Common myeloid progenitor, CD34-positive (primary cell): ENCODE results near the gene SLC41A1.

Experiments
- CTCF ChIA-PET: fragments of 350-600 bp; sonication (Branson Sonifier 250); formaldehyde crosslinking; loops from one replicate; lab custom pipeline; 2021; ENCODE audit warnings: antibody characterized with exemption; lab: Charles Lee
- POLR2A ChIA-PET: fragments of 350-600 bp; sonication (Branson Sonifier 250); formaldehyde crosslinking; loops from one replicate; lab custom pipeline; 2021; ENCODE audit warnings: antibody characterized with exemption; lab: Charles Lee
- DNase-seq, 3 donors: peaks; one replicate each; pipeline versions ENCODE4 v3.0.0 to v3.0.0-alpha.2; 2013
- H3K27ac ChIP-seq, 2 experiments: 1 replicate in 1 of 2; 2 replicates in 1 of 2; pipeline ENCODE4 v1.7.0; 2013; ENCODE audit warnings: inconsistent platforms in 2 of 2, low read length in 2 of 2, mild to moderate bottlenecking in 2 of 2, low read depth in 1 of 2, moderate library complexity in 1 of 2; ENCODE audit not compliant: severe bottlenecking in 2 of 2, insufficient read depth in 1 of 2, poor library complexity in 1 of 2
- H3K27me3 ChIP-seq, 5 experiments: replicated peaks in 2 of 5; 1 replicate in 3 of 5; 2 replicates in 2 of 5; pipeline versions ENCODE4 v1.6.1 to v1.7.0; 2013; ENCODE audit warnings: low read length in 4 of 5, mild to moderate bottlenecking in 2 of 5, moderate library complexity in 2 of 5, inconsistent platforms in 1 of 5; ENCODE audit not compliant: insufficient read depth in 5 of 5, control insufficient read depth in 4 of 5
- H3K36me3 ChIP-seq, 4 experiments: 1 replicate in 2 of 4; 2 replicates in 2 of 4; pipeline versions ENCODE4 v1.6.1 to v1.7.0; 2013; ENCODE audit warnings: low read length in 3 of 4, control low read depth in 1 of 4, mild to moderate bottlenecking in 1 of 4; ENCODE audit not compliant: control insufficient read depth in 4 of 4, insufficient read depth in 4 of 4
- H3K4me1 ChIP-seq, 4 experiments: 1 replicate in 3 of 4; 2 replicates in 1 of 4; pipeline versions ENCODE4 v1.6.1 to v1.7.1; 2013; ENCODE audit warnings: low read length in 3 of 4, mild to moderate bottlenecking in 3 of 4, control low read depth in 1 of 4, inconsistent platforms in 1 of 4, moderate library complexity in 1 of 4; ENCODE audit not compliant: control insufficient read depth in 4 of 4, insufficient read depth in 4 of 4; ENCODE audit errors: control extremely low read depth in 1 of 4
- H3K4me3 ChIP-seq, 7 experiments: 1 replicate in 4 of 7; 2 replicates in 3 of 7; pipeline versions ENCODE4 v1.5.1 to v1.7.0; 2013; ENCODE audit warnings: mild to moderate bottlenecking in 7 of 7, low read length in 6 of 7, moderate library complexity in 6 of 7, inconsistent platforms in 2 of 7, low read depth in 2 of 7, control low read depth in 1 of 7; ENCODE audit not compliant: insufficient read depth in 4 of 7, control insufficient read depth in 1 of 7; ENCODE audit errors: extremely low read depth in 1 of 7
- H3K9me3 ChIP-seq, 5 experiments: 1 replicate in 4 of 5; 2 replicates in 1 of 5; pipeline versions ENCODE4 v1.6.1 to v1.7.1; 2013; ENCODE audit warnings: low read length in 4 of 5, mild to moderate bottlenecking in 2 of 5, inconsistent platforms in 1 of 5, low read depth in 1 of 5, moderate library complexity in 1 of 5; ENCODE audit not compliant: control insufficient read depth in 4 of 5, insufficient read depth in 2 of 5; ENCODE audit errors: control extremely low read depth in 1 of 5
- WGBS: methylation state at CpG from one replicate; pipeline ENCODE4 v1.1.5; 2013; ENCODE audit not compliant: insufficient coverage; 5-methylcytosine and 5-hydroxymethylcytosine counted together

Gene SLC41A1

GRCh38 chr1:205775015-205775716 is 37.8 kb downstream of the SLC41A1 start, which contains the start of gene RAB29:
TSS of gene RAB29 (minus strand) at chr1:205775482. CDS start at chr1:205774956, 526 bp downstream.
- H3K36me3 ChIP-seq: peaks cover 0 to 4% (median under 1%) of the 10 kb centered on the region in 4 experiments
- H3K27ac ChIP-seq: peak within 1 kb of the TSS in 1 of 2 experiments; percentile 58
- ChIA-PET CTCF (interaction anchor here (1.3 kb wide), 1 partner anchor 10 kb away, joined by 3 read pairs; no protein-coding TSS in a partner anchor), POLR2A (interaction anchor here (2.5 kb wide), 1 partner anchor 26 kb away, joined by 7 read pairs; no protein-coding TSS in a partner anchor)
- H3K4me3 ChIP-seq: peak within 1 kb of the TSS; percentile 75 to 92 (median 87)
- no peaks in the 10 kb centered on the region for H3K9me3 ChIP-seq
- peaks cover 0 to 9% (median 0%) of the 10 kb centered on the region in 5 experiments for H3K27me3 ChIP-seq
- peak; percentile 83 to 92 (median 88) for DNase-seq
- 0% methylated on average over 22 of the region's 40 CpGs for WGBS
- H3K4me1 ChIP-seq: peaks cover 8 to 31% (median 23%) of the 10 kb centered on the region in 4 experiments

- ChIA-PET POLR2A (interaction anchor here (0.6 to 2.5 kb wide), 2 partner anchors 25 to 1944 kb away, joined by 5 to 7 read pairs; no protein-coding TSS in a partner anchor), CTCF (interaction anchor here (0.8 to 1.4 kb wide), 5 partner anchors 14 to 203 kb away, joined by 3 to 4 read pairs (median 3); no protein-coding TSS in a partner anchor)
- peak in 1 of 3 donors; percentile 19 for DNase-seq
- Histone ChIP-seq H3K36me3 (peaks cover 0 to 7% (median 3%) of the 10 kb centered on the region in 4 experiments), H3K9me3 (no peaks in the 10 kb centered on the region), H3K4me3 (peak overlapping the region; percentile 75 to 92 (median 87)), H3K27me3 (peaks cover 0 to 9% (median 0%) of the 10 kb centered on the region in 5 experiments), H3K27ac (peak overlapping the region in 1 of 2 experiments; percentile 58), H3K4me1 (peaks cover 8 to 31% (median 23%) of the 10 kb centered on the region in 4 experiments)
- 10% methylated on average over 22 of the region's 36 CpGs for WGBS
These were observed 38.6 kb downstream of the SLC41A1 start for GRCh38 chr1:205774198-205775014.

- CTCF ChIA-PET: interaction anchor here (0.6 to 1.9 kb wide), 4 partner anchors 18 to 1840 kb away, joined by 3 to 6 read pairs (median 4); no protein-coding TSS in a partner anchor
- H3K27ac ChIP-seq: no peak overlapping the region
These were observed 40.4 kb downstream of the SLC41A1 start for GRCh38 chr1:205772607-205773032.

GRCh38 chr1:205770618-205771017 is 42.4 kb downstream of the SLC41A1 start:
- Histone ChIP-seq H3K4me1 (peaks cover 4 to 18% (median 13%) of the 10 kb centered on the region in 4 experiments), H3K4me3 (no peak overlapping the region), H3K36me3 (peaks cover 0 to 7% (median 4%) of the 10 kb centered on the region in 4 experiments), H3K27me3 (peaks cover 0 to 9% (median 0%) of the 10 kb centered on the region in 5 experiments), H3K27ac (no peak overlapping the region), H3K9me3 (no peaks in the 10 kb centered on the region)
- 94% methylated on average over 3 of the region's 4 CpGs for WGBS
- ChIA-PET CTCF (no interaction called here), POLR2A (no interaction called here)
- no peak for DNase-seq

More at GRCh38 chr1:205772607-205773032, 40.4 kb downstream of the SLC41A1 start:
- no peak for DNase-seq
- POLR2A ChIA-PET: no interaction called here
- Histone ChIP-seq H3K4me3 (no peak overlapping the region), H3K4me1 (peaks cover 4 to 22% (median 16%) of the 10 kb centered on the region in 4 experiments), H3K36me3 (peaks cover 0 to 7% (median 4%) of the 10 kb centered on the region in 4 experiments), H3K27me3 (peaks cover 0 to 9% (median 0%) of the 10 kb centered on the region in 5 experiments), H3K9me3 (no peaks in the 10 kb centered on the region)
- no CpG with 5 or more reads among the region's 2 CpGs for WGBS

- Histone ChIP-seq H3K27ac (no peak overlapping the region), H3K4me3 (no peak overlapping the region), H3K4me1 (peaks cover 4 to 10% (median 8%) of the 10 kb centered on the region in 4 experiments), H3K36me3 (peaks cover 0 to 7% (median 4%) of the 10 kb centered on the region in 4 experiments), H3K27me3 (peaks cover 0 to 9% (median 0%) of the 10 kb centered on the region in 5 experiments), H3K9me3 (no peaks in the 10 kb centered on the region)
- WGBS: over 99% methylated on average over 7 of the region's 8 CpGs
- ChIA-PET CTCF (no interaction called here), POLR2A (no interaction called here)
- no peak for DNase-seq
These were observed 43.2 kb downstream of the SLC41A1 start for GRCh38 chr1:205769641-205770365.

GRCh38 chr1:205767248-205767647 is 45.8 kb downstream of the SLC41A1 start:
- no peaks in the 10 kb centered on the region for H3K27me3 ChIP-seq
- ChIA-PET CTCF (interaction anchor here (1.0 kb wide), 1 partner anchor 22 kb away, joined by 3 read pairs; no protein-coding TSS in a partner anchor), POLR2A (no interaction called here)
- no peak overlapping the region for H3K4me3 ChIP-seq
- H3K27ac ChIP-seq: no peak overlapping the region
- DNase-seq: no peak
- peaks cover 0 to 7% (median 4%) of the 10 kb centered on the region in 4 experiments for H3K36me3 ChIP-seq
- WGBS: no CpG with 5 or more reads among the region's 3 CpGs
- H3K9me3 ChIP-seq: no peaks in the 10 kb centered on the region
- H3K4me1 ChIP-seq: no peaks in the 10 kb centered on the region
